BLaER1 (cell line): Measurements from ENCODE around the gene HLA-G.

Experiments
- H3K27ac ChIP-seq: shearing (Covaris generic); formaldehyde crosslinking; 2 replicates; pipeline ENCODE4 v1.8.1; 2022
- H3K27me3 ChIP-seq: shearing (Covaris generic); formaldehyde crosslinking; 2 replicates; pipeline ENCODE4 v1.8.1; 2022
- H3K36me3 ChIP-seq: shearing (Covaris generic); formaldehyde crosslinking; 2 replicates; pipeline ENCODE4 v1.8.1; 2022
- H3K4me1 ChIP-seq: shearing (Covaris generic); formaldehyde crosslinking; 2 replicates; pipeline ENCODE4 v1.8.1; 2022
- H3K4me2 ChIP-seq: shearing (Covaris generic); formaldehyde crosslinking; 2 replicates; pipeline ENCODE4 v1.8.1; 2022
- H3K4me3 ChIP-seq: shearing (Covaris generic); formaldehyde crosslinking; 2 replicates; pipeline ENCODE4 v1.8.1; 2022
- H3K9ac ChIP-seq: shearing (Covaris generic); formaldehyde crosslinking; 2 replicates; pipeline ENCODE4 v1.8.1; 2022
- H3K9me3 ChIP-seq: shearing (Covaris generic); formaldehyde crosslinking; 2 replicates; pipeline ENCODE4 v1.8.1; 2022
- H4K20me1 ChIP-seq: shearing (Covaris generic); formaldehyde crosslinking; 2 replicates; pipeline ENCODE4 v1.8.1; 2022
- Cebpa-rat ChIP-seq: shearing (Covaris generic); IDR thresholded peaks from 2 replicates; pipeline ENCODE4 v1.8.1; 2022

HLA-G gene

DNA sequence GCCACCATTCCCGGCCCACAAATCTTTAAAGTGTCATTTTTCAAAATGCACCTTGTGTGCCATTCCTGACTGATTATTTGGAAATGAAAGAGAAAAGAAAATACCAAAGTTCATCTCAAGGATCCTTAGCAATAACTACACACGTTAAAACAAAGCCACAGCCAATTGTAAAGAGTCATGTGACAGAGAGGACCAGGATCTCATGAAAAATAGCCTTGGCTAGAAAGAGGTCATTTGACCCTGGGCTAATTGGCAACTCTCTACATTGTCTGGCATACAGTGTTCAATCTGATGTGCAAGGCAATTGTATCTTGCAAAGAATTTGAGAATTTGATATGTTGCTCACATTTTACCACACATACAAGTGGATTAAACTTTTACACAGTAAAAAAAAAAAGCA lies 31.6 kb upstream of the HLA-G start:
- Histone ChIP-seq H3K36me3 (no peaks in the 10 kb centered on the region), H4K20me1 (no peaks in the 10 kb centered on the region), H3K27me3 (peaks cover 29% of the 10 kb centered on the region), H3K9ac (no peak overlapping the region), H3K9me3 (peaks cover 6% of the 10 kb centered on the region; the same call in 1 of the 2 replicates), H3K4me1 (no peaks in the 10 kb centered on the region), H3K4me2 (no peak overlapping the region), H3K27ac (no peak overlapping the region), H3K4me3 (no peak overlapping the region)
- TF ChIP-seq Cebpa-rat = no peak

DNA sequence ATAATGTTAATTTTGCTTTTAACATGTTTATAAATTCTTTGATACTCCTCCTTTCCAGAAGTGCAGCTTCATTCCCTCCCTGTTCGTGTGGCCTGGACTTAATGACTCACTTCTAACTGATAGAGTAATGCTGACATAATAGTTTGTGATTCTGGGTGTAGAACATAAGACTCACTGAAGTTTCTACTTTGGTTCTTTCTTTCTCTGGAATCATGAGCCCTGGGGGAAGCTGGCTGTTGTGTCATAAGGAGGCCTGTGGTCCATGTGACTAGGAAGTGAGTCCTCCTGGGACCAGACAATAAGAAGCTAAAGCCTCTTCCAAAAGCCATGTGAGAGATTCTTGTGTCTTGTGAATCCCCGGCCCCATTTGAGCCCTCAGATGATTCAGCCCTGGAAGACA lies 30.5 kb upstream of the HLA-G start:
- TF ChIP-seq Cebpa-rat = no peak
- Histone ChIP-seq H4K20me1 (no peaks in the 10 kb centered on the region), H3K27me3 (peaks cover 18% of the 10 kb centered on the region), H3K4me2 (no peak overlapping the region), H3K4me1 (no peaks in the 10 kb centered on the region), H3K9me3 (peaks cover 5% of the 10 kb centered on the region; the same call in 1 of the 2 replicates), H3K36me3 (no peaks in the 10 kb centered on the region), H3K27ac (no peak overlapping the region), H3K4me3 (no peak overlapping the region), H3K9ac (no peak overlapping the region)

DNA sequence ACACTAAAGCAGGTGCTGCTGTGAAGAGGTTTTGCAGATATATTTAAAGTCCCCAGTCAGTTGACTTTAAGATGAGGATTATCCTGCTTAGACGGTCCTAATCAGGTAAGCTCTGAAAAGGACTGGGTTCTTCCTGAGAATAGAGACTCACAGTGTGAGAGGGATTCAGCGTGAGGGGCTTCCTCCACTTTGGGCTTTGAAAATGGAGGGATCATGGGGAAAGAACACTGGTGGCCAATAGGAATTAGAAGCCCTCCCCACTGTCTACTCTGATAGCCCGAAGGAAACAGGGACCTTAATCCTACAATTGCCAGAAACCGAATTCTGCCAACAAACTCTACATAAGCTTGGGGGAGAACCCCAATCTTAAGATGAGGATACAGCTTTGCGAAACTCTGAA lies 29.7 kb upstream of the HLA-G start:
- Histone ChIP-seq H3K4me3 (no peak overlapping the region), H3K9ac (no peak overlapping the region)

DNA sequence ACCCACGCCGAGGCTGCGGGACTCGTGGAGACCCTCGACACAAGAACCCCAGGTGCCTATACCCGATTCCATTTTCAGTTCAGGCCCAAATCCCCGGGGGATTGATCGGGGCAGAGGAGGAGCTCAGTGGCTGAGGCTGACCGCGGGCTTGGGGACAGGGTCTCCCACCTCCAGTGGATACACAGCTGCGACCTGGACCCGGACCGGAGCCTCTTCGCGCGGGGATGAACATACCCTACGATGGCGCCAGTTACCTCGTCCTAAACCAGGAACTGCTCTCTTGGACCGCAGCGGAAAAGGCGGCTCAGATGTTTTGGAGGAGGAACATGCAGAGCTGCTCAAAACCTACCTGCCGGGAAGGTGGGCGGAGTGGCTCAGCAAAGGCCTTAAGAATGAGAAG lies 27.4 kb upstream of the HLA-G start:
- H3K4me2 ChIP-seq = no peak overlapping the region
- no peak overlapping the region for H3K4me3 ChIP-seq

More for the DNA sequence above, 29.7 kb upstream of the HLA-G start:
- no peaks in the 10 kb centered on the region for H3K4me1 ChIP-seq
- no peaks in the 10 kb centered on the region for H4K20me1 ChIP-seq
- no peak for TF ChIP-seq Cebpa-rat
- no peaks in the 10 kb centered on the region; the same call in 1 of the 2 replicates for H3K9me3 ChIP-seq
- H3K27me3 ChIP-seq = peaks cover 10% of the 10 kb centered on the region
- H3K36me3 ChIP-seq = no peaks in the 10 kb centered on the region
- H3K4me2 ChIP-seq = no peak overlapping the region
- H3K27ac ChIP-seq = no peak overlapping the region

DNA sequence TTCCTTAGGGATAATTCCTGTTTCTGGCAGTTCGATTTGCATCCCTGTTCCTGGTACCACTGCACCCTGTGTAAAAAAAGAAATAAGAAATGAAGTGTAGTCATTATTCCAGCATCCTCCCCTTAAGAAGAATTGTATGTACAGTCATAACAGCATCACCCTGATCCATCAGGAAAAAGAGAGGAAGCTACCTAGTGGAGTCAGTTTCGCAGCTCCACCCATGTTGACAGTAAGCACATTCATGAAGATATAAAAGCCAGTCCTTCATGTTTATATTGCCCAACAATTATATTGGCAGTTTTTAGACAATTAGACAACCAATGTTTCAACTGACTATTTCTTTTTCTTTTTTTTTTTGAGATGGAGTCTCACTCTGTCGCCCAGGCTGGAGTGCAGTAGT lies 21.2 kb upstream of the HLA-G start:
- Histone ChIP-seq H3K27me3 (no peaks in the 10 kb centered on the region), H3K36me3 (no peaks in the 10 kb centered on the region), H3K4me1 (no peaks in the 10 kb centered on the region), H3K9ac (no peak overlapping the region), H3K4me3 (no peak overlapping the region), H3K27ac (no peak overlapping the region), H3K9me3 (no peaks in the 10 kb centered on the region), H3K4me2 (no peak overlapping the region), H4K20me1 (no peaks in the 10 kb centered on the region)
- no peak for TF ChIP-seq Cebpa-rat

More for the DNA sequence above, 27.4 kb upstream of the HLA-G start:
- Histone ChIP-seq H3K27me3 (no peaks in the 10 kb centered on the region), H3K9ac (no peak overlapping the region), H4K20me1 (no peaks in the 10 kb centered on the region), H3K36me3 (no peaks in the 10 kb centered on the region), H3K27ac (no peak overlapping the region), H3K4me1 (no peaks in the 10 kb centered on the region), H3K9me3 (no peaks in the 10 kb centered on the region)
- no peak for TF ChIP-seq Cebpa-rat

DNA sequence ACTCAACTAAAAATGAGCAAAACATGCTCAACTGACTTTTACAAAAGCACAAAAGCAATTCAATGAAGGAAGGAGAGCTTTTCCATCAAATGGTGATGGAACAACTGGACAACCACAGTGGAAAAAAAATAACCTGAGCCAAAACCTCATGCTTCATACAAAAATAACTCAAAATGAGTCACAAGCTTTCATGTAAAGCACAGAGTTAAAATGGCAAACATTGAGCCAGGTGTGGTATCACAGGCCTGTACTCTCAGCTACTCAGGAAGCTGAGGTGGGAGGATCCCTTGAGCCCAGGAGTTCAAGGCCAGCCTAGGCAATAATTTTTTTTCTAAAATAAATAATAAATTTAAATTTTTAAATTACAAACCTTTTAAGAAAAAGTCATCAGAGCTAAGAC lies 18.4 kb upstream of the HLA-G start:
- Histone ChIP-seq H3K9me3 (no peaks in the 10 kb centered on the region), H3K4me3 (no peak overlapping the region), H4K20me1 (no peaks in the 10 kb centered on the region), H3K27ac (no peak overlapping the region), H3K27me3 (no peaks in the 10 kb centered on the region), H3K4me2 (no peak overlapping the region), H3K4me1 (no peaks in the 10 kb centered on the region), H3K9ac (no peak overlapping the region), H3K36me3 (no peaks in the 10 kb centered on the region)
- no peak for TF ChIP-seq Cebpa-rat

DNA sequence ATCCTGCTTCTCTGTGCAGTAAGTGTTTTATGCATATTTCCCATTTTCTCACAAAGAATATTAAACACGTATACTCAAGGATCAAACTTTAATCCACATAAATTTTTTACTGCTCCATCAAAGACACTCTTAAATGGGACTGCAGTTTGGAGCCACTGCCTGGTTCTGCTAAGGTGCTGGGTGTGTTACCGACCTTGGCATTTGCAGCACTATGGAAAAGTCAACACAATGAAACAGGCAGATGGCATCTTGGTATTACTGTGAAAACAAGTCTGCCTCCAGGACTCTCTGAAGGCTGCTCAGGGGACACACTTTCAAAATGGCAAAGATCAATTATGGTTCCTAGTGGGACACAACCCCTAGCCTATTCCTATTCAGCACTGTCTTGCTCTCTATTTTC lies 17.3 kb upstream of the HLA-G start:
- Histone ChIP-seq H3K4me3 (no peak overlapping the region), H3K27me3 (no peaks in the 10 kb centered on the region), H4K20me1 (no peaks in the 10 kb centered on the region), H3K4me2 (no peak overlapping the region), H3K4me1 (no peaks in the 10 kb centered on the region), H3K36me3 (no peaks in the 10 kb centered on the region), H3K9me3 (no peaks in the 10 kb centered on the region), H3K9ac (no peak overlapping the region), H3K27ac (no peak overlapping the region)
- TF ChIP-seq Cebpa-rat = no peak

DNA sequence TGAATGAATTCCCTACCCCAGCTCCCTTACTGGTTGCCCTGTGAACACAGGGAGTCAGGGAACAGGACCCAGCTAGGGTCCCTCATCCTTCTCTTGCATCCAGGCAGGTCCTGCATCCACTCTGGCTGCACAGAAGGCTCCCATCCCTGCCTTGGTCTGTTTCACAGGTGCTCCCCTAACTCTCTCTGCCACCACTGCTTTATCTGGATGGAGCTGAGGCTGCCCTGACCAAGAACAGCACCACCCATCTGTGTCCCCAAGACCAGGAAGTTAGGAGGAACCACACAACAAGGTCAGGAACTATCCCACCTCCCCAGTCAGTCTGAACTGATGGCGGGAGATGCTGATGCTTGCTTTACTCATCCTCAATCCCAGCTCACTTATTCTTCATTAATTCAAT lies 16.2 kb upstream of the HLA-G start:
- Histone ChIP-seq H3K36me3 (no peaks in the 10 kb centered on the region), H3K27me3 (no peaks in the 10 kb centered on the region), H4K20me1 (no peaks in the 10 kb centered on the region), H3K4me3 (no peak overlapping the region), H3K27ac (no peak overlapping the region), H3K4me2 (no peak overlapping the region), H3K9me3 (no peaks in the 10 kb centered on the region), H3K4me1 (no peaks in the 10 kb centered on the region), H3K9ac (no peak overlapping the region)
- TF ChIP-seq Cebpa-rat = no peak

DNA sequence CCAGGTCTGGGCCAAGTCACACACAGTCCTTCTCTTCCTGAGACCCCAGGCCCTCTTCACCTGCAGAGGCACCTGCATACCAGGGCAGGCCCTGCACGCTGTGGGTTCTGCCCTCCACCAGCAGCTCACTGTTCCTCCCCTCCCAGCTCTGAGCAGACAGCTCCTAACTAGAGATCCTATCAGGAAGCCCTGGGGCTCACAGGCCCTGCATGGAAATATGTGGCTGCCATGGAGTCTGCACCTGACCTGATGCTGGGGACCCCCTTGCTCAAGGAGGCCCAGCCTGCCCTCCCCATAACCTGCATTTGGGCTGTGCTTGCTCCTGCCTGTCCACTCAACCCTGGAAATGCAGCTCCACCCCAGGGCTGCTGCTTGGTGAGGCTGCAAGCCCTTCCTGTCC lies 14.6 kb upstream of the HLA-G start:
- Histone ChIP-seq H3K9ac (no peak overlapping the region), H3K4me2 (no peak overlapping the region), H3K9me3 (no peaks in the 10 kb centered on the region), H3K4me3 (no peak overlapping the region), H3K27ac (no peak overlapping the region), H3K4me1 (no peaks in the 10 kb centered on the region), H3K27me3 (no peaks in the 10 kb centered on the region), H4K20me1 (no peaks in the 10 kb centered on the region), H3K36me3 (no peaks in the 10 kb centered on the region)
- no peak for TF ChIP-seq Cebpa-rat

DNA sequence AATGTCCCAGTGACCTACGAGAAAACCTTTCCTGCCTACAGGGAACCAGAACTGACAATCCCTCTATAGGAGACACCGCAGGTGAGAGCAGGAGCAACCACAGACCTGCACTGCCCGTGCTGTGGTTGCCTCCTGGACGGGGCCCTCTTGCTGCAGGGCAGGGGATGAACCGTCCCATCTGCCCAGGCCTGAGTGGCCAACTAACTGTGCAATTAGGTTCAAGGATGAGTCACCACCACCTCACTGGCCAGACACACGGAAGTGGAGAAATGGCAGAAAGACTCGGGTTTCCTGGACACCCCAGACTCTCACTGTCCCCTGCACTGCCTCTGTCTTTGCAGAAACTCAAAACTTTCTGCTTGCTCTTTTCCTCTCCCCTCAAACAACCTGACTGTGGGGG lies 13.8 kb upstream of the HLA-G start:
- no peaks in the 10 kb centered on the region for H4K20me1 ChIP-seq
- H3K27ac ChIP-seq = no peak overlapping the region
- no peak overlapping the region for H3K9ac ChIP-seq
- H3K4me3 ChIP-seq = no peak overlapping the region
- no peaks in the 10 kb centered on the region for H3K4me1 ChIP-seq
- H3K9me3 ChIP-seq = no peaks in the 10 kb centered on the region
- H3K4me2 ChIP-seq = no peak overlapping the region
- no peaks in the 10 kb centered on the region for H3K36me3 ChIP-seq
- no peaks in the 10 kb centered on the region for H3K27me3 ChIP-seq
- TF ChIP-seq Cebpa-rat = no peak

DNA sequence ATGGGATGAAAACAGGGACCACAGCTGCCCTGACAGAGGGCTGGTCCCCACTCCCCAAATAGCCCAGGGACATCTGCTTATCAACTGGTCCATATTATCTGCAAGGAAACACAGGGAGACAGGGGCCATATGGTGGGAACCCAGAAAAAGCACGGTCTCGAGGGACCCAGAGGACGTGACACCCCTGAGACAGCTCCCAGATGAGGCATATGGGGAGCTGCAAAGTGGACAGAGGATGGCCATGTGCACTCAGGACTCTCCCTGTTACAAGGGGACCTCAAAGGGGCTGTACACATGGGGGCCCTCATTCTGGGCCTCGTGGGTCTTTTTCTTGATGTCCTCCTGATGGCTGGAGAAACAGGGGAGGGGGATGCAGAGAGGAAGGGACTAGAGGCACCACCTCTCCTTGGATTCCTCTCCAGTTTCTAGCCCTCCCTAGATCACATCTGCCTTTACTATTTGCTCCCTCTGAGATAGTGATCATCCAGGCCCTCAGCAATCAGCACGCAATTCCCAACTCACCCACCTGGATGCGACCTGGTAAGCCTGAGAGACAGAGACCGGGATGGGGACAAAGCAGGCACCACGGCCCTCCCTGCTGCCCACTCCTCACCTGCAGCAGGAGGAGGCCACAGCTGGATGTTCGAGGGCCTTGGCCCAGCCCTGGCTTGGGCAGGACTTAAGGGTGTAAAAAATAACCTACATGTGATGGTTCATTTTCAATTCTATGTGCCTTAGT lies 13.1 kb upstream of the HLA-G start:
- Histone ChIP-seq H3K27ac (no peak overlapping the region), H3K27me3 (no peaks in the 10 kb centered on the region), H3K9me3 (no peaks in the 10 kb centered on the region), H3K9ac (no peak overlapping the region), H3K4me3 (no peak overlapping the region), H4K20me1 (no peaks in the 10 kb centered on the region), H3K4me2 (no peak overlapping the region), H3K4me1 (no peaks in the 10 kb centered on the region), H3K36me3 (no peaks in the 10 kb centered on the region)
- TF ChIP-seq Cebpa-rat = no peak
